Measurements from ENCODE around the gene WDSUB1.

GRCh38 chr2:159195697-159196096 is 90.8 kb downstream of the WDSUB1 start:
- no peak for TF ChIP-seq POLR2AphosphoS5 (IDR thresholded peaks at IDR 0.05; ENCODE audit: low read depth, low read length)
- TF ChIP-seq TAF1 (IDR thresholded peaks at IDR 0.05; ENCODE audit: borderline replicate concordance, insufficient read depth, low read length): no peak
